Neural cell (in vitro differentiated cells): ENCODE results near the gene KCNE1. TPM values are rescaled to one million over a fixed set of nuclear protein-coding genes. Genes with fewer than 3 reads are reported as not detected.

Source experiments
- H2AFZ ChIP-seq: fragments of 200-600, 300-800 bp; sonication (generic), shearing (Covaris generic); 2 replicates; pipeline ENCODE4 v1.6.0; 2014; ENCODE audit warnings: low read depth, mild to moderate bottlenecking, antibody characterized with exemption, low read length, moderate library complexity
- H3F3A ChIP-seq: fragments of 200-600 bp; shearing (Covaris generic); 2 replicates; pipeline ENCODE4 v1.6.1; 2016; ENCODE audit warnings: mild to moderate bottlenecking, moderate library complexity, mixed read lengths, antibody characterized with exemption, low read length; ENCODE audit not compliant: insufficient read depth, poor library complexity, severe bottlenecking
- H3K27ac ChIP-seq: fragments of 200-600, 300-800 bp; sonication (generic), shearing (Covaris generic); 2 replicates; pipeline ENCODE4 v1.5.1; 2014; ENCODE audit warnings: mild to moderate bottlenecking, low read length, moderate library complexity
- H3K27me3 ChIP-seq: fragments of 300-800, 200-600 bp; sonication (generic), shearing (Covaris generic); 2 replicates; pipeline ENCODE4 v1.6.0; 2014; ENCODE audit warnings: mild to moderate bottlenecking, low read depth, low read length, moderate library complexity; ENCODE audit not compliant: insufficient read depth
- H3K36me3 ChIP-seq: fragments of 300-800, 200-600 bp; sonication (generic), shearing (Covaris generic); 2 replicates; pipeline ENCODE4 v1.5.1; 2014; ENCODE audit warnings: mild to moderate bottlenecking, antibody characterized with exemption, low read length, moderate library complexity; ENCODE audit not compliant: insufficient read depth
- H3K4me2 ChIP-seq: fragments of 300-800, 200-600 bp; sonication (generic), shearing (Covaris generic); 2 replicates; pipeline ENCODE4 v1.6.0; 2014; ENCODE audit warnings: mild to moderate bottlenecking, low read length
- H3K4me3 ChIP-seq: fragments of 300-800, 200-600 bp; sonication (generic), shearing (Covaris generic); 2 replicates; pipeline ENCODE4 v1.5.1; 2014; ENCODE audit warnings: mild to moderate bottlenecking, low read length, moderate library complexity
- H3K79me2 ChIP-seq: fragments of 200-600 bp; shearing (Covaris generic); replicated peaks from 2 replicates; pipeline ENCODE4 v1.6.0; 2014; ENCODE audit warnings: mild to moderate bottlenecking, low read length, moderate library complexity; ENCODE audit not compliant: insufficient read depth
- H3K9ac ChIP-seq: fragments of 300-800, 200-600 bp; sonication (generic), shearing (Covaris generic); 2 replicates; pipeline ENCODE4 v1.6.1; 2016; ENCODE audit warnings: mild to moderate bottlenecking, low read length, mixed read lengths
- H3K9me2 ChIP-seq: fragments of 200-600 bp; shearing (Covaris generic); 2 replicates; pipeline ENCODE4 v1.6.1; 2016; ENCODE audit warnings: mild to moderate bottlenecking, low read length, mixed read lengths; ENCODE audit not compliant: insufficient read depth
- H3K9me3 ChIP-seq: fragments of 200-600, 300-800 bp; sonication (generic), shearing (Covaris generic); 2 replicates; pipeline ENCODE4 v1.6.1; 2016; ENCODE audit warnings: mild to moderate bottlenecking, mixed run types, low read length, moderate library complexity, mixed read lengths
- H4K20me1 ChIP-seq: fragments of 200-600 bp; shearing (Covaris generic); 2 replicates; pipeline ENCODE4 v1.6.1; 2016; ENCODE audit warnings: mild to moderate bottlenecking, mixed run types; ENCODE audit not compliant: insufficient read depth
- EP300 ChIP-seq: fragments of 450-650 bp; conservative IDR thresholded peaks from 2 replicates; pipeline ENCODE4 v1.6.1; 2014; ENCODE audit warnings: antibody characterized with exemption, mild to moderate bottlenecking, moderate library complexity; ENCODE audit not compliant: poor library complexity, severe bottlenecking
- EZH2 ChIP-seq: fragments of 200-600, 300-800 bp; shearing (Covaris generic), sonication (generic); IDR thresholded peaks from 2 replicates; pipeline ENCODE4 v1.6.1; 2014; ENCODE audit warnings: antibody characterized with exemption, low read length, borderline replicate concordance, mild to moderate bottlenecking; ENCODE audit not compliant: insufficient read depth, poor library complexity, severe bottlenecking
- MXI1 ChIP-seq: fragments of 450-650 bp; conservative IDR thresholded peaks from 2 replicates; pipeline ENCODE4 v1.6.1; 2014; ENCODE audit warnings: antibody characterized with exemption, mild to moderate bottlenecking; ENCODE audit not compliant: poor library complexity, severe bottlenecking
- POLR2AphosphoS5 ChIP-seq: IDR thresholded peaks from 2 replicates; pipeline ENCODE4 v1.6.1; 2012
- RAD21 ChIP-seq: fragments of 450-650 bp; conservative IDR thresholded peaks from 2 replicates; pipeline ENCODE4 v1.6.1; 2014; ENCODE audit warnings: antibody characterized with exemption, mild to moderate bottlenecking, moderate library complexity
- SMC3 ChIP-seq: fragments of 450-650 bp; conservative IDR thresholded peaks from 2 replicates; pipeline ENCODE4 v1.6.1; 2014; ENCODE audit warnings: antibody characterized with exemption, mild to moderate bottlenecking, moderate library complexity; ENCODE audit not compliant: poor library complexity
- TAF1 ChIP-seq: IDR thresholded peaks from 2 replicates; pipeline ENCODE4 v1.6.1; 2012; ENCODE audit warnings: low read depth
- polyA plus RNA-seq: library from polyadenylated mRNA; depleted of rRNA; stranded (reverse); fragments of >200 nt; gene quantifications from 2 replicates; pipeline ENCODE4 v1.2.3, GENCODE V29; 2014
- TF ChIP-seq, protein P1 (sequence below): IDR thresholded peaks from 2 replicates; pipeline ENCODE4 v1.6.1; 2012; ENCODE audit warnings: borderline replicate concordance
- TF ChIP-seq, protein P2 (sequence below): fragments of 450-650 bp; IDR thresholded peaks from 2 replicates; pipeline ENCODE4 v1.5.1; 2014; ENCODE audit warnings: antibody characterized with exemption, mild to moderate bottlenecking, moderate library complexity; ENCODE audit not compliant: poor library complexity, severe bottlenecking

Gene KCNE1
- polyA plus RNA-seq, 1 donor from 2014 or later: not detected

DNA sequence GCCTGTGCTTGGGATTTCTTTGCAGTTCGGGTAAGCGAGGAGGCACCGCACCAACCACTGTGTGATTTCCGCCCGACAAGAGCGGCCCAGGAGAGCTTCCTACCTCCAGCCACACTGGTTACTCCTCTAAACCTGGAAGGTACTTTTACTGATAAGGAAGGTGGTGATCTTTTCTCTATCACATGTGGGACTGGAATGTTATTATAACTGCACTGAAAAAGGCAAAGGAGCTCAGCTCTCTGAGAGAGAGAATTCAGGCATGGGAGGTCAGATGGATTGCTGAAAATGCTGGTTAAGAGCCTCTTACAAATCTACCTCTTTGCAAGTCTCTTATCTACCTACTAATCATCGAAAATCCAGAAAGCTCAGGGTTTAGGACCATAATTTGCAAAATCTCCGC lies 7.7 kb upstream of the KCNE1 start:
- Histone ChIP-seq H3K4me2 (no peak overlapping the region), H3K27ac (no peak overlapping the region), H3K9ac (no peak overlapping the region), H3K36me3 (peaks cover 9% of the 10 kb centered on the region), H4K20me1 (no peaks in the 10 kb centered on the region), H3K4me3 (no peak overlapping the region), H2AFZ (no peak overlapping the region), H3K79me2 (no peaks in the 10 kb centered on the region), H3K9me3 (no peaks in the 10 kb centered on the region), H3K27me3 (no peaks in the 10 kb centered on the region), H3F3A (no peaks in the 10 kb centered on the region), H3K9me2 (no peaks in the 10 kb centered on the region)
- TF ChIP-seq EP300 (no peak), TAF1 (no peak), SMC3 (no peak), POLR2AphosphoS5 (no peak), RAD21 (no peak), EZH2 (no peak), MXI1 (no peak)
- TF ChIP-seq, protein P1, sequence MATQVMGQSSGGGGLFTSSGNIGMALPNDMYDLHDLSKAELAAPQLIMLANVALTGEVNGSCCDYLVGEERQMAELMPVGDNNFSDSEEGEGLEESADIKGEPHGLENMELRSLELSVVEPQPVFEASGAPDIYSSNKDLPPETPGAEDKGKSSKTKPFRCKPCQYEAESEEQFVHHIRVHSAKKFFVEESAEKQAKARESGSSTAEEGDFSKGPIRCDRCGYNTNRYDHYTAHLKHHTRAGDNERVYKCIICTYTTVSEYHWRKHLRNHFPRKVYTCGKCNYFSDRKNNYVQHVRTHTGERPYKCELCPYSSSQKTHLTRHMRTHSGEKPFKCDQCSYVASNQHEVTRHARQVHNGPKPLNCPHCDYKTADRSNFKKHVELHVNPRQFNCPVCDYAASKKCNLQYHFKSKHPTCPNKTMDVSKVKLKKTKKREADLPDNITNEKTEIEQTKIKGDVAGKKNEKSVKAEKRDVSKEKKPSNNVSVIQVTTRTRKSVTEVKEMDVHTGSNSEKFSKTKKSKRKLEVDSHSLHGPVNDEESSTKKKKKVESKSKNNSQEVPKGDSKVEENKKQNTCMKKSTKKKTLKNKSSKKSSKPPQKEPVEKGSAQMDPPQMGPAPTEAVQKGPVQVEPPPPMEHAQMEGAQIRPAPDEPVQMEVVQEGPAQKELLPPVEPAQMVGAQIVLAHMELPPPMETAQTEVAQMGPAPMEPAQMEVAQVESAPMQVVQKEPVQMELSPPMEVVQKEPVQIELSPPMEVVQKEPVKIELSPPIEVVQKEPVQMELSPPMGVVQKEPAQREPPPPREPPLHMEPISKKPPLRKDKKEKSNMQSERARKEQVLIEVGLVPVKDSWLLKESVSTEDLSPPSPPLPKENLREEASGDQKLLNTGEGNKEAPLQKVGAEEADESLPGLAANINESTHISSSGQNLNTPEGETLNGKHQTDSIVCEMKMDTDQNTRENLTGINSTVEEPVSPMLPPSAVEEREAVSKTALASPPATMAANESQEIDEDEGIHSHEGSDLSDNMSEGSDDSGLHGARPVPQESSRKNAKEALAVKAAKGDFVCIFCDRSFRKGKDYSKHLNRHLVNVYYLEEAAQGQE: no peak
- TF ChIP-seq, protein P2, sequence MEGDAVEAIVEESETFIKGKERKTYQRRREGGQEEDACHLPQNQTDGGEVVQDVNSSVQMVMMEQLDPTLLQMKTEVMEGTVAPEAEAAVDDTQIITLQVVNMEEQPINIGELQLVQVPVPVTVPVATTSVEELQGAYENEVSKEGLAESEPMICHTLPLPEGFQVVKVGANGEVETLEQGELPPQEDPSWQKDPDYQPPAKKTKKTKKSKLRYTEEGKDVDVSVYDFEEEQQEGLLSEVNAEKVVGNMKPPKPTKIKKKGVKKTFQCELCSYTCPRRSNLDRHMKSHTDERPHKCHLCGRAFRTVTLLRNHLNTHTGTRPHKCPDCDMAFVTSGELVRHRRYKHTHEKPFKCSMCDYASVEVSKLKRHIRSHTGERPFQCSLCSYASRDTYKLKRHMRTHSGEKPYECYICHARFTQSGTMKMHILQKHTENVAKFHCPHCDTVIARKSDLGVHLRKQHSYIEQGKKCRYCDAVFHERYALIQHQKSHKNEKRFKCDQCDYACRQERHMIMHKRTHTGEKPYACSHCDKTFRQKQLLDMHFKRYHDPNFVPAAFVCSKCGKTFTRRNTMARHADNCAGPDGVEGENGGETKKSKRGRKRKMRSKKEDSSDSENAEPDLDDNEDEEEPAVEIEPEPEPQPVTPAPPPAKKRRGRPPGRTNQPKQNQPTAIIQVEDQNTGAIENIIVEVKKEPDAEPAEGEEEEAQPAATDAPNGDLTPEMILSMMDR: no peak

DNA sequence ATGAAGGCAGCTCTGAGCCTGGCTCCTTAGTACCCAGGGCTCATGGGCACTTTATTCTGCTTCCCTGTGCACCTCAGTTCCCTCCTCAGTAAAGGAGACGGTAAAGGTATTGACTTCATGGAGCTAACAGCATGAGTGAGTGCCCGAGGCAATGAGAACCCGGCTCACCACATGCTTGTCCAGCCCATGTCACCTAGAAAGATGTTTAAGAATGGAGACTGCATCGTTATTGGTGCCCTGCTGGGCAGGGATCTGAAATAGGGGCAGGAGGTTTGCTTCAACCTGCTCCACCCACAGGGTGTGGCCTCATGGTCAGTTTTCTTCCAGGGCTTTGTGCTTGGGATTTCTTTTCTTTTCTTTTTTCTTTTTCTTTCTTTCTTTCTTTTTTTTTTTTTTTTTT lies 7.0 kb upstream of the KCNE1 start:
- no peaks in the 10 kb centered on the region for H3K9me2 ChIP-seq
- H3K9me3 ChIP-seq: no peaks in the 10 kb centered on the region
- no peak overlapping the region for H3K4me2 ChIP-seq
- H3K4me3 ChIP-seq: no peak overlapping the region
- H3K27me3 ChIP-seq: no peaks in the 10 kb centered on the region
- TF ChIP-seq, protein P2: no peak
- TF ChIP-seq EP300 (no peak), RAD21 (no peak), MXI1 (no peak), TAF1 (no peak), POLR2AphosphoS5 (no peak), SMC3 (no peak), EZH2 (no peak)
- TF ChIP-seq, protein P1: no peak
- no peaks in the 10 kb centered on the region for H3K79me2 ChIP-seq
- no peak overlapping the region for H3K27ac ChIP-seq
- H3K9ac ChIP-seq: no peak overlapping the region
- peaks cover 9% of the 10 kb centered on the region for H3K36me3 ChIP-seq
- no peak overlapping the region for H2AFZ ChIP-seq
- H4K20me1 ChIP-seq: no peaks in the 10 kb centered on the region
- H3F3A ChIP-seq: no peaks in the 10 kb centered on the region
